ENCODE results near the gene OASL.

- TF ChIP-seq POLR2AphosphoS5 (IDR thresholded peaks at IDR 0.05; ENCODE audit: borderline replicate concordance, low read depth, low read length), result no peak
- TF ChIP-seq EZH2 (IDR thresholded peaks at IDR 0.05), result no peak
- no peak for TF ChIP-seq FOXP2 (optimal IDR thresholded peaks at IDR 0.05; ENCODE audit: control extremely low read depth, extremely low read length, insufficient read depth)
Measured at GRCh38 chr12:121057794-121058193, 18.7 kb upstream of the OASL start.
